ENCODE measurements around the gene BAG1.

DNA sequence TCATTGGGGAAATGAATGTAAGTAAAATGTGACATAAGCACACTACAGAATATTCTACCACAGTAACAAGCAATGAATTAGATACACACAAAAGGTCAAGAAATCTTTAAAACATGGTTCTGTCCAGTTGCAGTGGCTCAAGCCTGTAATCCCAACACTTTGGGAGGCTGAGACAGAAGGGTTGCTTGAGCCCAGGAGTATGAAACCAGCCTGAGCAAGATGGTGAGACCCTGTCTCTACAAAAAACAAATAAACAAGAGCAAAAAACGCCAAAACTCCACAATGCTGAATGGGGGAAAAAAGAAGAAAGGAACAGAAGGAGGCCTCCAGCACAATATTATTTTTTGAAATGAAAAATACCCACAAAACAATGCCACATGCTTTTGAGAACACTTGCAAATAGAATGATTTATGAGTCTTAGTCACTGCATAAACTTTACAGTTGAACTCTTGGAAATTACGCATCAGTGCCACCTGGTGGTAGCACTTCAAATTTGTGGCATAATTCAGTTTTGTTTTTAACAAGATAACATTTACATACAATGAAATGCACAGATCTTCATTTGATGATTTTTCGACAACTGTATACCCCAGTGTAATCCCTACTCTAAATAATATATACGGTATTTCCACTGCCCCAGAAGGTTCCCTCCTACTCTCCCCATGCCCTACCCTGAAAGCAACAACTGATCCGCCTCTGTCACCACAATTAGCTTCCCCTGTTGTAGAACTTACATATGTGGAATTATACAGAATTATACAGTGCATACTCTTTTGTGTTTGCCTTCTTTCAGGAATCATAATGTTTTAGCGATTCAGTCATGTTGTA, 39.0 kb downstream of the BAG1 start:
- TF ChIP-seq CTCF (IDR thresholded peaks at IDR 0.05), result peak; percentile 91
- TF ChIP-seq ZFX (IDR thresholded peaks at IDR 0.05; ENCODE audit: borderline replicate concordance), result no peak

Measured in 22Rv1 (cell line).